ENCODE results near the gene SIM1.

DNA sequence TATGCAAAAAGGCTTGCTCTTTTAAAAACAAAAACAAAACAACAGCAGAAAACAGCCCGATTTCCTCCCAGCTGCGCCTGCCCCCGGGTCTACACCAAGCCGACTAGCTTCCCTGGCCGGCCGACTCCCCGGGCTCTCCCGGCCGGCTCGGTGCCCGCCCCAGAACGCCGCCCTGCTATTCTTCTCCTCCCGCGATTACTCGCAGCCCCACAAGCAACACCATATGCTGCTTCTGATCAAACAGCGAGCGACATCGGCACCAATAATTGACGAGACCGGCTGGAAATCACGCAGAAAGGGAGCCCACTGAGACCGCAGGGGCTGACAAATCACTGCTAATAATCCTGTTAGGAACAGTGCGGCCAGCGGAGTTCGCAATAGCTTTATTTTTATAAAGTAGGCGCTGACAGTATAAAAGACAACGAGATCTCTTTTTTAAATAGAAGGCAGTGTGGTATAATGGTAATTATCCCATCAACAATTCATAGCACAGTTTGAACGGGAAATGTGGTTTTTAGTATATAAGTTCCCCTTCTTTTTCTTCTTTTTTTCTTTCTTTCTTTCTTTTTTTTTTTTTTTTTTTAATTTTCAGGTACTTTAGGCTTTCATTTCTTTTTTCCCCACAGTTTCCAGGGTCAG, 3.3 kb downstream of the SIM1 start:
- TF ChIP-seq, protein P1, sequence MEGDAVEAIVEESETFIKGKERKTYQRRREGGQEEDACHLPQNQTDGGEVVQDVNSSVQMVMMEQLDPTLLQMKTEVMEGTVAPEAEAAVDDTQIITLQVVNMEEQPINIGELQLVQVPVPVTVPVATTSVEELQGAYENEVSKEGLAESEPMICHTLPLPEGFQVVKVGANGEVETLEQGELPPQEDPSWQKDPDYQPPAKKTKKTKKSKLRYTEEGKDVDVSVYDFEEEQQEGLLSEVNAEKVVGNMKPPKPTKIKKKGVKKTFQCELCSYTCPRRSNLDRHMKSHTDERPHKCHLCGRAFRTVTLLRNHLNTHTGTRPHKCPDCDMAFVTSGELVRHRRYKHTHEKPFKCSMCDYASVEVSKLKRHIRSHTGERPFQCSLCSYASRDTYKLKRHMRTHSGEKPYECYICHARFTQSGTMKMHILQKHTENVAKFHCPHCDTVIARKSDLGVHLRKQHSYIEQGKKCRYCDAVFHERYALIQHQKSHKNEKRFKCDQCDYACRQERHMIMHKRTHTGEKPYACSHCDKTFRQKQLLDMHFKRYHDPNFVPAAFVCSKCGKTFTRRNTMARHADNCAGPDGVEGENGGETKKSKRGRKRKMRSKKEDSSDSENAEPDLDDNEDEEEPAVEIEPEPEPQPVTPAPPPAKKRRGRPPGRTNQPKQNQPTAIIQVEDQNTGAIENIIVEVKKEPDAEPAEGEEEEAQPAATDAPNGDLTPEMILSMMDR (IDR thresholded peaks at IDR 0.05; ENCODE audit: low read length) = no peak
- TF ChIP-seq EZH2 (IDR thresholded peaks at IDR 0.05; ENCODE audit: borderline replicate concordance, low read length) = no peak

Measured in OCI-LY1 (cell line).